Islet precursor cell (in vitro differentiated cells): Measurements from ENCODE around the gene C4orf50.

ENCODE experiments used
- DNase-seq: peaks from one replicate; pipeline ENCODE4 v3.0.0-alpha.2; 2018

C4orf50 gene

DNA sequence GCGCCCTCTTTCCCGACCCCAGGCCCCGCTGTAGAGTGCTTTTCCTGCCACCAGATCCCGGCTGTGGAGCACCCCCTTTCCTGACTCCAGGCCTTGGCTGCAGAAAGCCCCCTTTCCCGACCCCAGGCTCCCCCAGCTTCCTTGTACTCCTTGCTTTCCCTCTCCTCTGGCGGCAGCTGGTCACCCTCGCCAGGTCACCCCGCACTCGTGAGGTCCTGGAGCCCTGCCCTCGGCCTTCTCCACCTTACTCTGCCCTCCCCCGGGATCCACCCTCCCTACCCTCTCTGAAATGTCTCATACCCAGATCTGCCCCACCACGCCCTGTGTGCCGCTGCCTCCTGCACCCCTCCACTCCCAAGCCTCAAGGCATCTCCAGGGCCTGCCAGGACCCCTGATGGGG lies 25.0 kb upstream of the C4orf50 start:
- no peak for DNase-seq

DNA sequence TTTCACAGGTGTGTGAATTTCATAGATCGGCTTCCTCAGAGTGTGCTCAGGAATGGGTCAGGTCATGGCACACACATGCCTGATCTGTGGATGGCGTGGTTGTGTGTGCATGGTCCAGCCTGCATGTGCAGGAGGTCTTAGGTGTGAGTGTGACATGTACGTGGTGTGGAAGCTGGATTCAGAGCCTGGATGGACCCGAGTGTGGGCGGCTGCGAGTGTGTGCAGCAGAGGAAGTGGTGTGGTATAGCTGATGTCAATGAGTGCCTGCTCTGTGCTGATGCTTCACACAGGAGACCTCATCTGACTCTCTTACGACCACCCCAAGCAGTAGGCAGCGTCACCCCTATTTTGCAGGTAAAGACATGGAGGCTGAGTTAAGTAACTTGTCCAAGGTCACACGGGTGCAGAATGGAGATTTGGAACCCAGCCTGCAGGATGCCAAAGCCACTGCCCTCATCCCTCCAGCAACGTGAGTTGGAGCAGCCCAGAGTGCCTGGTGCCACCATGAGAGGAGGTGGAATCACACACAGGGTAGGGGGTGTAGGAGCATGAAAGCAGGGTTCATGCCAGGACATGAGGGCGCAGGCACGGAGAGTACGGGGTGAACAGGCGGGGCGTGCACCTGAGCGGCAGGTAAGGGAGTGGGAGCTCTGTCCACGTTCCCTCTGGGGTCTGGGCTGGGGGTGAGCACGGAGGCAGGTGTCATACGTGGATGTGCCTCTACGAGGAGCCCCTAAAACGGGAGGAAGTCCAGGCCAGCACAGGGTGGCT lies 24.2 kb upstream of the C4orf50 start:
- DNase-seq: no peak

GRCh38 chr4:6041800-6042199 lies 23.6 kb upstream of the C4orf50 start:
- DNase-seq: no peak

- DNase-seq: no peak
Observed at GRCh38 chr4:6038711-6039110, 20.5 kb upstream of the C4orf50 start.

DNA sequence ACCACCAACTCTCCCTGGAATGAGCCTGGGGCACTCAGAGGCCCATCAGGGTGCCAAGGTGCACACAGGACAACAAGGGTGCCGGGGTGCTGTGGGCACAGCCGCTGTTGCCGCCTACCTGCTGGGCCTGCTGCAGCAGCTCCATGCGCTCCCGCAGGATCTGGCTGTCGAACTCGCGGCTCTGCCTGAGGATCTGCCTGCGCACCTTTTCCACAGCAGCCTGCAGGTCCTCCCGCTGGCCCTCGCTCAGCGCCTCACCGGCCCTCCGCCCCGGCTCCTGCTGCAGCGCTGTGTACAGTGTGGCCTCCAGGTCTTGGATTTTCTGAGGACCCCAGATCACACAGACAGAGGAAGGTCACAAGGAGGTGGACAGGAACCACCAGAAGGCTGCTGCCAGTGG lies 17.6 kb upstream of the C4orf50 start:
- no peak for DNase-seq

DNA sequence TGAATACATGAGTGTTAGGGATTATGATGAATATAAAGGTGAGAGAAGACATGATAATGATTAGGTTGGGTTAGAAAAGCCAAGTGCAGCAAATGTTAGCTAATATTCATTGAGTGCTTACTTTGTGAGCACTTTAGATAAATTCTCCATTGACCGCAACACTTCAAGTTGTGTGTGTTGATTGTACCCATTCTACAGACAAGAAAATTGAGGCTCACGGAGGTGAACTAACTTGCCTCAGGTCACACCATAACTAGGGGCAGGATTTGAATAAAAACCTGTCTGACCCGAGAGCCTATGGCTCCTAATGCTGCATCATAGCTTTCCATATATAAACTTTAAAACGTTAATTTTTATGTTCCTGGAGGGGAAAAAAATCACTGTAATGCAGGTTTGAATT lies 15.2 kb upstream of the C4orf50 start:
- DNase-seq: no peak

- no peak for DNase-seq
Observed at GRCh38 chr4:6032249-6033244, 14.3 kb upstream of the C4orf50 start.

- DNase-seq: no peak
Observed at GRCh38 chr4:6031846-6032245, 13.6 kb upstream of the C4orf50 start.

GRCh38 chr4:6030679-6031078 lies 12.4 kb upstream of the C4orf50 start:
- DNase-seq: no peak

GRCh38 chr4:6029254-6029653 lies 11.0 kb upstream of the C4orf50 start:
- no peak for DNase-seq

GRCh38 chr4:6028168-6028567 lies 9.9 kb upstream of the C4orf50 start:
- DNase-seq: no peak

DNA sequence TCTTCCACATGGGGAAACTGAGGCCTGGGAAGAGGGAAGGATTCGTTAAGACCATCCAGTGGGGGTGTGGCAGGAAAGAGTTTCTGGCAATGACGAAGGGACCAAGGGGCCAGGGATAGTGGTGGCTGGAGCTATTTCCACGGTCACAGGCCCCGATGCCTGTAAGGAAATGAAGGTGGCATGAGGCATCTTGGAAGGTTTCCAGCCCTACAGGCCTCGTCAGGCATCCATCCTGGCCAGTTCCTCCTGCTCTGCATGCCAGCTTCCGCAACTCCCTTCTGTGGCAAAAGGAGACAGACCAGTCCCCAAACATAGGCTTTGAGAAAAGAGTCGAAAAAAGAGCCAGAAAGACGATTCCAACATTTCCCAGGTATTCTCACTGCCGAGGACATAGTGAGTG lies 9.2 kb upstream of the C4orf50 start:
- DNase-seq: no peak

DNA sequence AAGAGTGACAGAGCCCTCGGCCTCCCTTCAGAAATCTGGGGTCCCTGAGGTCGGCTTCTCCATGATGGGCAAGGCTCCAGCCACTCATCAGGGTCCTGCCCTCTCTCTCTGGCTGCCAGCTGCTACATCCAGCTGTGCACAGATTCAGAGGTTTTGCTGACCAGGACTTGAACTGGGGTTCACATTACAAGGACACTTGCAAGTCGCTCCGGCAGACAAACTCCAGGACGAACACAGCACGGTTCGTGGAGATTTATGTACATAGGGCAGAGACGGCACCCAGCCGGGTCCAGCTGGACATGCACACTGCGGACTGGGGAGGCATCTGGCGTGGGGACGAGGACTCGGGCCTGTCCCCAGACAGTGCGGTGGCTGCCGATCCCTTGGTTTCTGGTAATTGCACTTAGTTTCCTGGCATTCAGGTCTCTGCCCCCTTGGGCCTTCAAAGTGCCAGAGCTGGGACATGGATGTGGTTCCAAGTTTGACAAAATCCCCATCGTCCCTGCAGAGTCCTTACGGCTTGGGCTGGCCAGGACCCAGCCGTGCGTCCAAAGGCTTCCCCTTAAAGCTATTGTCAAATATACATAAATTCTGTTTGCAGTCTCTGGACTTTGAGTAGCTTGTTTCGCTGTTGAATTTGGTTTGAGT lies 6.2 kb upstream of the C4orf50 start:
- no peak for DNase-seq

DNA sequence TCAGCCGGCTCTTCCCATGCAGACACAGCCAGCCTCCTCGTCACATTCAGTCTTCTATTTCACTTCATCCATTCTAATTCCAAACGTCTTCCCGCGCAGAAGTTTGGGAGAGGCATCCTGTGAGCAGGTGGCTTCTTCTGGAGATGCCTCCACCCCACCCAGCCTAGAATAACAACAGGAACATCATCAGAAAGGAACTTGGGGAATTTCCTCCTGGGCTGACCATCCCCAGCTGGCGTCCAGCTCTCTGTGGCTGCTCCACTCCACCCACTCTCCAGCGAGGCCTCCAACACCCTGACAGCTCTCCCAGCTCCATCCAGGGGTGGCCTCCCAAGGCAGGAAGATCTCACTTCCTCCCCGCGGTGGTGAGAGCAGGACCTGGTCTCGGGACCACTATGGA lies 5.5 kb upstream of the C4orf50 start:
- DNase-seq: no peak

DNA sequence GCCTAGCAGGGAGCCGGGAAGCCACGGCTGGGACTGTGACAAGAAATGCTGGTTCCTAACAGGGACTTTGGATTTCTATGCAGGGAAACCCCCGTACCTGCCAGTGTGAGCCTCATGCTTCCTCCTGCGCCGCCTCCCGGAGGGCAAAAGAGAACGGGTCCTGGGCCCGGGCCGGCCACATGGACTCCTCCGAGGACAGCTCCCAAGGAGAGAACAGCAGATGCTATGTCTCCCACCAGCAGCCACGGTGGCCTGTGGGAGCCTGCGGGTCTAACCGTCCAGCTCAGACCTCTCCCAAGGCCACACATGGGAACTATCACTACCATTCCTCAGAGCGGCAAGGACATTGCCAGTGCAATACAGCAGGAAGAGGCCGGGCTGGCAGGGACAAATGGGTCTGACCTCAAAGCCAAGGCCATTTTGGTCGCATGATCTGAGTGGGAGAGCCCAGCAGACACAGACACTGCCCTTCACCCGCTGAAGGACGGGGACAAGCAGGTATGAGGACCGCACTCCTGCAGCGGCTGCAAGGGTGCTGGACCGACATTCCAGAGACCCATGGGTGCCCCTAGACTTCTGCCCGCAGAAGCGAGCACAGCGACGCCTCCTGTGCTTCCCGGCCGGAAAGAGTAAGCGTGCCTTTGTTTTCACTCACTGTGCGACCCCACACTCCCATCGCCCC lies 4.5 kb upstream of the C4orf50 start:
- DNase-seq: no peak

- no peak for DNase-seq
Observed at GRCh38 chr4:6021831-6022606, 3.8 kb upstream of the C4orf50 start.

DNA sequence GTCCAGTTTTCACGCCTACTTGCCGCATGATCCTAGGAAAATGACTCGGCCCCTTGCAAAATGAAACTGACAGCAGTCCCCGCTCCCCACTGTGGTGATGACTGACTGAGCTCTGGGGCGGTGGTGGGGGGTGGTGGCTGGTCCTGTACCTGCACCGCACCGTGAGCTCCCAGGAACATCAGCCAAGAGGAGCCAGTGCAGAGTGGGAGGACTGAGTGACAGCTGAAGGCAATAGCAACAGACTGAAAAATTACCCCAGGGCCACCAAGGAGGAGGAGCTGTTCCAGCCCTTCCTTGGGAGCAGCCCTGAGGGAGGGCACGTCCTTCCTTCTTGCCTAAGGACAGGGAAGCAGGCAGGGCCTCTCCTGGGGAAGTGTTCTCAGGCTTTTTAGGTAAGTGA lies 2.4 kb upstream of the C4orf50 start:
- DNase-seq: no peak

DNA sequence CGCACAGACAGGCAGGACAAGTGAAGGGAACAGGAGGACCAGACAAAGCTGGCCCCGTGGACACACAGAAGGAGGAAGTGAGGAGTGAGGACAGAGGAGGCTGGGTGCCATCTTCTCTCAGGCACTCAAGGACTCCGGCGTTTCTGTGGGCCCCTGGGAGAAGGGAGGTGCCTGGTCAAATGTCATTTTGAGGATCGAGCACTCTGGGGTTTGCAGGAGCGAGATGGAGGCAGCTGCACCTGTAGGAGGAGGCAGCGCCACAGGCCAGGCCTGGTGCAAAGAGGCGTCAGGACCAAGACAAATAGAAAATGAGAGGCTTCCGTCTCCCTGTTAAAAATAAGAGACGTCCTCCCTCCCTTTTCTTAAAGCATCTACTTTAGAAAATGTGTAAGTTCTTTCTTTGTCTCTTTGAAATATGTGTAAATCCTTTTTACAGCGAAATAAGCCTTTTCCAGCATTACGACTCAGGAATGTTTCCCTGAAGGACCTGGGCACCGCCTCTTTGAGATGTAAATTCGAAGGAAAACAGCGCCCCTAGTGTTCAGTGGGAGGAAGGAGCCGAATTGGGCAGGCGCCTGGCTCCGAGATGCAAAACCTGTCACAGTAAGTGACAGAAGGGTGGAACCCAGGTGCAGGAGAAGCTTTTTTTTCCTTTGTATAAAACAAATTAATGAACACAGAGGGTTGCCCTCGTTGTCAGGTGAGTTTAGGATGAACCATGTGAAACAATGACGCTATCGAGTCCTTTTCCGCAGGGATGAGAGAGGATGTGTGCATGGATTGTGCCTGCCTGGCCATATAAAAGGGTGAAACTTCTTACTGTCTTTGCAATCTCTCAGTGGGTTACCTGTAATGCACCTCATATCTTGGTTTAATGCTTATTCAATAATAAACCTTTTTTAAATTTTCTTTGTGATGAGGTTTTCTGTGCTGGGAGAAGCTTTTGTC lies 1.4 kb upstream of the C4orf50 start:
- DNase-seq: peak; percentile 85

DNA sequence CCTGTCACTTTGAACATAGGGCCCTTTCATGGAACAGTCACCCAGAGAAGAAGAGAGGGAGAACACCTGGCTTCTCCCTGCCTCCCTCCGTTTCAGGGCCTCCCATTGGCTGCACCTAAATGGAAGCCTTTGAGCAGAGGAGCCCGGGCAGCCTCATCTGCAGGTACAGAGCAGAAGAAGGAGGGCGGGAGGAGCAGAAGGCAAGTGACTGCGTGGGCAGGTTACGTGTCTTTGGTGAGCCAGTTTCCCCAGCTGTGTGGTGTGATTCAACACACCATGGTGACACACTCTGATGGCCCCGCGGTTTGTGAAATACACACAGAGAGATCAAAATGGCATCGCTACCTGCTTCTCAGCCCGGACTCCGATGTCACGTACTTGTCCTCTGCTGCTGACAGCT lies 431 bp downstream of the C4orf50 start:
- no peak for DNase-seq

DNA sequence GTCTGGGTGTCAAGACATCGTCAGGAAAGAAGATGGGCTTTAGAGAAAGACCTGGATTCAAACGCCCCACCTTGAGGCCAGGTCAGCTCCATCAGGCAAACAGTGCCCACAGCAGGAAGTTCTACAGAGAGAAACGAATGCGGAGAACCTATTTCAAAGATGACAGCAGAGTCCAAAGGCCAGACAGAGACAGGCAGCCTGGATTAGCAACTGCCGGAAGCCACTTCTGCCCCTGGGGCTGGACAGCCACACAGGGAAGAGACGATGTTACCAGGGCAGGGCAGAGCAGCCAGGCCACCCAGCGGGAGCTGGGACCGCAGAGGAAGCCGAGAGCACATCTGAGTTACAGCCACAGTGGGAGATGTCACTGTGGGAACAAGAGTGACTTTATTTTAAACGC lies 1.2 kb downstream of the C4orf50 start:
- DNase-seq: no peak

GRCh38 chr4:6013564-6013963 lies 4.7 kb downstream of the C4orf50 start:
- no peak for DNase-seq
